Vagina (tissue), 2 donors: Measurements from ENCODE around the gene RNASE1.

Source experiments
- POLR2A ChIP-seq, 2 donors: fragments of 450-650 bp; IDR thresholded peaks; one replicate each; pipeline ENCODE4 v1.6.1; 2017; ENCODE audit warnings: antibody characterized with exemption in 2 of 2, mild to moderate bottlenecking in 2 of 2, moderate library complexity in 2 of 2
- TF ChIP-seq, protein P1 (sequence below), 3 experiments: fragments of 450-650 bp in 2 of 3; fragments of 200-600 bp in 1 of 3; sonication (generic) in 1 of 3; IDR thresholded peaks; one replicate each; pipeline ENCODE4 v1.5.1; 2017 to 2019; ENCODE audit warnings: antibody characterized with exemption in 3 of 3, mild to moderate bottlenecking in 2 of 3, moderate library complexity in 2 of 3

DNA sequence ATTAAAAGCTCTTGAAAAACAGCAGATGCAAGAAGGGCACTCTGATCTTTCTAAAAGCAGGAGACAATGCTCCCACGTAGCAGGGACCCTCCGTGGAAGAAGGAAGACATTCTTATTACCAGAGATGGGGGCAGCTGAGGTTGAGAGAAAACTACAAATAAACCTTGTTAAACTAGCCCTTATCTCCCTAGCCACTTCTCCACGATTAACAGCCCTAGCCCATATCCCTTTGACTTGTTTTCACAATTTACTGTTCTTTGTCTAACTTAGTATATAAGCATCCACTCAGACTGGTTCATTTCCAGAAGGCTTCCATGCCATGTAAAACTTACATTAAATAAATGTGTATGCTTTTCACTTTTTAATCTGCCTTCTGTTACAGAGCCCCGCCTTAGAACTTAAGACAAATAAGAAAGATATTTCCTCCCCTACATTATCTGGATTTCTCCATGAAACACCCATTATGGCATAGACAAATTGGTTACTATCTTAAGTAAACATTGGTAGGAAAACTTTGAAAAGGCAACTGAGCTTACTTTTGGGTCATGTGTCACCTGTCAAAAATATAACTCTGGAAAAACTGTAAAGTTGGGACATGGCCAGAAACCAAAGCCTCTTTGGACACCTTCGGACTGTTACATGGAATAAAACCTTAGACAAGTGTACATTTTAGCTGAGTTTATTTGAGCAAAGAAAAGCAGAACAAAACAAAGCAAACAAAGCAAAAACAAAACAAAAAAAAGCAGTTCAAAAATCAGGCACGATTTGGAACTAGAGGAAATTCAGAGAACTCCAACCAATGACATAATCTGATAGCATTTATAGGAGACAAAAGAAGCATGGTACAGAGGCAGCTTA, 4.9 kb upstream of the RNASE1 start:
- TF ChIP-seq, protein P1, sequence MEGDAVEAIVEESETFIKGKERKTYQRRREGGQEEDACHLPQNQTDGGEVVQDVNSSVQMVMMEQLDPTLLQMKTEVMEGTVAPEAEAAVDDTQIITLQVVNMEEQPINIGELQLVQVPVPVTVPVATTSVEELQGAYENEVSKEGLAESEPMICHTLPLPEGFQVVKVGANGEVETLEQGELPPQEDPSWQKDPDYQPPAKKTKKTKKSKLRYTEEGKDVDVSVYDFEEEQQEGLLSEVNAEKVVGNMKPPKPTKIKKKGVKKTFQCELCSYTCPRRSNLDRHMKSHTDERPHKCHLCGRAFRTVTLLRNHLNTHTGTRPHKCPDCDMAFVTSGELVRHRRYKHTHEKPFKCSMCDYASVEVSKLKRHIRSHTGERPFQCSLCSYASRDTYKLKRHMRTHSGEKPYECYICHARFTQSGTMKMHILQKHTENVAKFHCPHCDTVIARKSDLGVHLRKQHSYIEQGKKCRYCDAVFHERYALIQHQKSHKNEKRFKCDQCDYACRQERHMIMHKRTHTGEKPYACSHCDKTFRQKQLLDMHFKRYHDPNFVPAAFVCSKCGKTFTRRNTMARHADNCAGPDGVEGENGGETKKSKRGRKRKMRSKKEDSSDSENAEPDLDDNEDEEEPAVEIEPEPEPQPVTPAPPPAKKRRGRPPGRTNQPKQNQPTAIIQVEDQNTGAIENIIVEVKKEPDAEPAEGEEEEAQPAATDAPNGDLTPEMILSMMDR (IDR thresholded peaks at IDR 0.05) = no peak
- no peak for TF ChIP-seq POLR2A (IDR thresholded peaks at IDR 0.05)
